K562 (cell line): ENCODE results near the gene SCYL1. TPM values are rescaled to one million over a fixed set of nuclear protein-coding genes. Genes with fewer than 3 reads are reported as not detected.

ENCODE experiments used
- CHAMP1 ChIP-seq: fragments of 450-650 bp; IDR thresholded peaks from 2 replicates; pipeline ENCODE4 v1.6.1; 2016; ENCODE audit warnings: mild to moderate bottlenecking
- CHD2 ChIP-seq: IDR thresholded peaks from 2 replicates; pipeline ENCODE4 v1.6.1; 2011; ENCODE audit warnings: low read depth, low read length
- DMBX1 ChIP-seq: fragments of 250-450 bp; sonication (Bioruptor Pico); IDR thresholded peaks from 2 replicates; pipeline ENCODE4 v1.8.0; 2022; ENCODE audit warnings: inconsistent platforms, mild to moderate bottlenecking, moderate library complexity, borderline replicate concordance
- EGR1 ChIP-seq: fragments of 450-650 bp; conservative IDR thresholded peaks from 2 replicates; pipeline ENCODE4 v1.6.1; 2017; ENCODE audit warnings: mild to moderate bottlenecking
- FOXK1 ChIP-seq: sonication (generic); formaldehyde crosslinking; IDR thresholded peaks from 2 replicates; pipeline ENCODE4 v1.8.0; 2022; ENCODE audit warnings: missing genetic modification reagents, mild to moderate bottlenecking, borderline replicate concordance
- HMGN3 ChIP-seq: IDR thresholded peaks from 2 replicates; pipeline ENCODE4 v1.6.1; 2011; ENCODE audit warnings: borderline replicate concordance, low read depth, mild to moderate bottlenecking, mixed read lengths, low read length; ENCODE audit not compliant: insufficient read length; ENCODE audit errors: extremely low read depth
- HNRNPH1 ChIP-seq: fragments of 200-400 bp; formaldehyde crosslinking; optimal IDR thresholded peaks from 2 replicates; pipeline ENCODE3; 2017; ENCODE audit warnings: low read depth, mild to moderate bottlenecking, low read length, moderate library complexity
- HNRNPUL1 ChIP-seq: fragments of 200-400 bp; formaldehyde crosslinking; IDR thresholded peaks from 2 replicates; pipeline ENCODE4 v1.6.1; 2017; ENCODE audit warnings: low read length
- JUNB ChIP-seq: fragments of 450-650 bp; formaldehyde crosslinking; conservative IDR thresholded peaks from 2 replicates; pipeline ENCODE4 v1.4.0; 2020; ENCODE audit warnings: mild to moderate bottlenecking
- PKNOX1 ChIP-seq: fragments of 450-650 bp; IDR thresholded peaks from 2 replicates; pipeline ENCODE4 v1.6.1; 2016
- PPARD ChIP-seq: fragments of 250-450 bp; sonication (Bioruptor Pico); IDR thresholded peaks from 2 replicates; pipeline ENCODE4 v1.8.0; 2022; ENCODE audit warnings: inconsistent platforms, mild to moderate bottlenecking, moderate library complexity
- RFX5 ChIP-seq: IDR thresholded peaks from 2 replicates; pipeline ENCODE4 v1.6.1; 2011; ENCODE audit warnings: low read depth, mild to moderate bottlenecking, improper control_type of control experiment, low read length
- SMAD1 ChIP-seq: fragments of 150-350 bp; IDR thresholded peaks from 2 replicates; pipeline ENCODE4 v1.6.1; 2014; ENCODE audit warnings: low read length, low read depth; ENCODE audit not compliant: partially characterized antibody
- TCF3 ChIP-seq: sonication (generic); formaldehyde crosslinking; IDR thresholded peaks from 2 replicates; pipeline ENCODE4 v1.4.0; 2020; ENCODE audit warnings: mild to moderate bottlenecking, missing genetic modification reagents
- THAP7 ChIP-seq: fragments of 250-450 bp; sonication (Bioruptor Pico); IDR thresholded peaks from 2 replicates; pipeline ENCODE4 v1.5.0; 2021
- THRAP3 ChIP-seq: fragments of 450-650 bp; IDR thresholded peaks from 2 replicates; pipeline ENCODE4 v1.6.1; 2016; ENCODE audit warnings: mild to moderate bottlenecking, inconsistent platforms, borderline replicate concordance
- XRCC4 ChIP-seq: IDR thresholded peaks from one replicate; pipeline ENCODE4 v1.6.1; 2011; ENCODE audit not compliant: insufficient read depth, insufficient read length; ENCODE audit errors: extremely low read depth
- ZNF445 ChIP-seq: fragments of 250-450 bp; sonication (Bioruptor Pico); IDR thresholded peaks from 2 replicates; pipeline ENCODE4 v1.4.0; 2020; ENCODE audit warnings: low read depth, mild to moderate bottlenecking, moderate library complexity
- ZNF57 ChIP-seq: fragments of 450-650 bp; formaldehyde crosslinking; IDR thresholded peaks from 2 replicates; pipeline ENCODE4 v1.4.0; 2020; ENCODE audit warnings: mild to moderate bottlenecking, moderate library complexity
- polyA plus RNA-seq, 8 experiments: library from polyadenylated mRNA; depleted of rRNA in 4 of 8; stranded (reverse) in 5 of 8; unstranded in 3 of 8; fragments of >200 nt; fragmentation: Nextera tagmentation in 2 of 8; fragmentation: Illumina TruSeq in 1 of 8; extraction: Ambion mirVana in 2 of 8; extraction: Trizol in 1 of 8; gene quantifications; 2 replicates each; pipeline versions ENCODE4 v1.2.1 to v1.2.3, GENCODE V29; 2011 to 2014; ENCODE audit warnings: inconsistent platforms in 1 of 8, missing spikeins in 1 of 8
- total RNA-seq, 7 experiments: library from RNA; depleted of rRNA in 6 of 7; stranded (reverse); fragments of >200 nt in 6 of 7; fragmentation: Illumina TruSeq in 2 of 7; extraction: Trizol in 2 of 7; gene quantifications; 2 replicates each; pipeline versions ENCODE4 v1.2.1 to v1.2.3, GENCODE V29; 2011 to 2021; ENCODE audit warnings: low replicate concordance in 1 of 7
- TF ChIP-seq, protein P1 (sequence below): fragments of 450-650 bp; IDR thresholded peaks from 2 replicates; pipeline ENCODE4 v1.6.1; 2016; ENCODE audit warnings: missing biosample characterization, missing genetic modification characterization
- TF ChIP-seq, protein P2 (sequence below), 2 experiments: fragments of 200-800 bp in 1 of 2; sonication (Bioruptor generic) in 1 of 2; sonication (generic) in 1 of 2; formaldehyde crosslinking in 1 of 2; IDR thresholded peaks in 1 of 2; conservative IDR thresholded peaks in 1 of 2; 2 replicates each; pipeline versions ENCODE4 v1.5.0 to v1.6.1; 2016 to 2020; ENCODE audit warnings: missing compliant biosample characterization in 1 of 2, missing genetic modification characterization in 1 of 2, missing genetic modification reagents in 1 of 2

The SCYL1 gene
- total and polyA plus RNA-seq, 9 of the 15 experiments (the other 6 are each of a cell fraction or from before 2014, with no cell fraction given), result 1.9 to 145 (median 57.6) TPM

- TF ChIP-seq HMGN3, result peak; percentile 88
- peak; percentile 30 for TF ChIP-seq SMAD1
- TF ChIP-seq, protein P1, sequence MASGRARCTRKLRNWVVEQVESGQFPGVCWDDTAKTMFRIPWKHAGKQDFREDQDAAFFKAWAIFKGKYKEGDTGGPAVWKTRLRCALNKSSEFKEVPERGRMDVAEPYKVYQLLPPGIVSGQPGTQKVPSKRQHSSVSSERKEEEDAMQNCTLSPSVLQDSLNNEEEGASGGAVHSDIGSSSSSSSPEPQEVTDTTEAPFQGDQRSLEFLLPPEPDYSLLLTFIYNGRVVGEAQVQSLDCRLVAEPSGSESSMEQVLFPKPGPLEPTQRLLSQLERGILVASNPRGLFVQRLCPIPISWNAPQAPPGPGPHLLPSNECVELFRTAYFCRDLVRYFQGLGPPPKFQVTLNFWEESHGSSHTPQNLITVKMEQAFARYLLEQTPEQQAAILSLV (tag), result 0 out of 2 replicates have a peak, but pooled peaks have one; percentile 5
- TF ChIP-seq, protein P2, sequence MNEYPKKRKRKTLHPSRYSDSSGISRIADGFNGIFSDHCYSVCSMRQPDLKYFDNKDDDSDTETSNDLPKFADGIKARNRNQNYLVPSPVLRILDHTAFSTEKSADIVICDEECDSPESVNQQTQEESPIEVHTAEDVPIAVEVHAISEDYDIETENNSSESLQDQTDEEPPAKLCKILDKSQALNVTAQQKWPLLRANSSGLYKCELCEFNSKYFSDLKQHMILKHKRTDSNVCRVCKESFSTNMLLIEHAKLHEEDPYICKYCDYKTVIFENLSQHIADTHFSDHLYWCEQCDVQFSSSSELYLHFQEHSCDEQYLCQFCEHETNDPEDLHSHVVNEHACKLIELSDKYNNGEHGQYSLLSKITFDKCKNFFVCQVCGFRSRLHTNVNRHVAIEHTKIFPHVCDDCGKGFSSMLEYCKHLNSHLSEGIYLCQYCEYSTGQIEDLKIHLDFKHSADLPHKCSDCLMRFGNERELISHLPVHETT (CRISPR knock-in tag; conservative IDR thresholded peaks at IDR 0.05 in 1 of 2, IDR thresholded peaks at IDR 0.05 in 1 of 2), result peak in 1 of 2 experiments; percentile 18; a peak in 1 of 4 replicates
- TF ChIP-seq FOXK1, result no peak
- peak; percentile 99 for TF ChIP-seq EGR1
- TF ChIP-seq ZNF57, result no peak
- no peak for TF ChIP-seq CHAMP1
- TF ChIP-seq JUNB (CRISPR knock-in tag), result no peak
- no peak for TF ChIP-seq HNRNPUL1
- no peak for TF ChIP-seq THAP7
- TF ChIP-seq HNRNPH1, result no peak
- no peak for TF ChIP-seq PPARD (CRISPR knock-in tag)
- no peak for TF ChIP-seq THRAP3
- no peak for TF ChIP-seq PKNOX1
- TF ChIP-seq RFX5, result no peak
- TF ChIP-seq DMBX1, result peak; percentile 71; the same call in 1 of the 2 replicates
- TF ChIP-seq ZNF445, result no peak
- TF ChIP-seq TCF3 (CRISPR knock-in tag), result peak; percentile 43
- TF ChIP-seq XRCC4, result no peak
- no peak for TF ChIP-seq CHD2
These were observed 46.3 kb upstream of the SCYL1 start (continued) for GRCh38 chr11:65478388-65479183.
